Stimulated activated CD4-positive, alpha-beta T cell treated with anti-CD3 and anti-CD28 coated beads, Interleukin-1b, Interleukin-23, amount 100 ng/mL, for 4 hours (primary cell): Measurements from ENCODE around the gene CCDC88A.
"Not testable (repeated sequence)": the region's sequence is repeated elsewhere in the genome, so short reads cannot be mapped to it uniquely, and the experiment has no call there.

Experiments
- DNase-seq, 2 donors: peaks; one replicate each; pipeline ENCODE4 v3.0.0-alpha.2; 2020; ENCODE audit warnings: low read depth in 2 of 2

Gene CCDC88A

DNA sequence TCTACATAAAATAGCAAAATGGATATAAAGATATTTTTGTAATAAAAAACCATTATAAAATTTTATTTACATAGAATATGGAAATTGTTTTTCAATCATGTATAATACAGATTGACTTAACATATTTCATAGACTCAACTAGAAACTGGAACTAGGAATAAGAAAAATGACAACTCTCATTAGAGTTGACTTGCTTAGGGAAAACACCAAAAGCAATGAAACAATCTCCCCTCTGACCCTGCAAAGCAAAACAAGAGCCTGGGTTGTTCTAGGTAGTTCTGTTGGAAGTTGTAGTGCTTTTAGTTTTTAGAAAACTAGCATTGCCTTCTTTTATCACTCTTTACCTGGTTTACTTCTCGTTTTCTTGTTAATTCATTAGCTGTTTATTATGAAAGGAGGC, 118.4 kb downstream of the CCDC88A start:
- no peak for DNase-seq

DNA sequence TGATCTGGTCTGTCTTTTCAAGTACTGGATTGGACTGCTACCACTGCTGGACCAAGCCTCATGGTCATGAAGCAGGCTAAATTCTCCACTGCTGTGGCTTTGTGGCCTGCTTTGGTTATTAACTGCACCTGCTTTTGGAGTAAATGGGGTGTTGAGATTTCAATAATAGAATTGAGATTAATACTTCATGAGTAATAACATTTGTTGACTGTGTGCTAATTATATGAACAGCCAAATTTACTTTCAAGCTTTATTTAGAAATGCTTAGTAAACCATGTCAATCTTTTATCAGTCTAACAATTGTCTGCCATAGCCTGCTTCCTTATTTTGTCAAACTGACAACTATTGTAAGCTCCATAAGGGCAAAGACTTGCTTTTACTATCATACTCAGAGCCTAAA, 123.3 kb downstream of the CCDC88A start:
- no peak for DNase-seq

- DNase-seq = no peak
These were observed 136.6 kb downstream of the CCDC88A start for GRCh38 chr2:55283083-55283482.

DNA sequence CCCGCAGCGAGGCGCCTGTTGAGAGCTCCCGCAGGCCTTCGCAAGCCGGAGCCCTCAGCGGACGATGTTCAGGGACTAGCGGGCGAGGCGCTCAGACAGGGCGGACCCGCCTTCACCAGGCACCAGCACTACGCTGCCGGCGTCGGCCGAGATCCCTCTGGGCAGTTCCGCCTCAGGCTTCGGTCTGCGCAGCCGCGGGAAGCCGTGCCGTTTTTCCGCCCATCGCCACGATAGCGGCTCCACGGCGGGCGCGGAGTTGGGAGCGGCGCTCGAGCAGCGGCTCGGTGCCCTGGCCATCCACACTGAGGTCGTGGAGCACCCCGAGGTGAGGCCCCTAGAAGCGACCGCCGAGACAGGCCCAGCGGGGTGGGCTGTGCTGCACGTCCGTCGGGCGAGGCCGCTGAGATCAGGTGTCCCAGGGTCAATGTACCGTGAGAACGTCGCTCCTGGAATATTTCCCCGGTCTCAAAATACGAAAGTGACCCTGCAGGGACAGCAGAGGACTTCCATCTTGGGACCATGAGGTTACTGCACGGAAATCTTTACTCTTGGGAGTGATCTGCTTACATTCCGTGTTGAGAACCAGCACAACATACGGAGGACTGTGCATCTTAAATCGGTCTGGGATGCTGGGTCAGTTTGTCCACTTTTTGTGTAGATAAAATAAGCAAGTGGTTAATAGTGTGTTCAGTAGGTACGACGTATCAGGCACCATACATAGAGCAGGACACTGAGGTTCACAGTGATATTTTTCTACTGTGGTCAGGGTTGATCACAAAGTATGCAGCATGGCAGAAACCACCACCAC, 137.3 kb downstream of the CCDC88A start:
- DNase-seq = peak; percentile 71 to 80

DNA sequence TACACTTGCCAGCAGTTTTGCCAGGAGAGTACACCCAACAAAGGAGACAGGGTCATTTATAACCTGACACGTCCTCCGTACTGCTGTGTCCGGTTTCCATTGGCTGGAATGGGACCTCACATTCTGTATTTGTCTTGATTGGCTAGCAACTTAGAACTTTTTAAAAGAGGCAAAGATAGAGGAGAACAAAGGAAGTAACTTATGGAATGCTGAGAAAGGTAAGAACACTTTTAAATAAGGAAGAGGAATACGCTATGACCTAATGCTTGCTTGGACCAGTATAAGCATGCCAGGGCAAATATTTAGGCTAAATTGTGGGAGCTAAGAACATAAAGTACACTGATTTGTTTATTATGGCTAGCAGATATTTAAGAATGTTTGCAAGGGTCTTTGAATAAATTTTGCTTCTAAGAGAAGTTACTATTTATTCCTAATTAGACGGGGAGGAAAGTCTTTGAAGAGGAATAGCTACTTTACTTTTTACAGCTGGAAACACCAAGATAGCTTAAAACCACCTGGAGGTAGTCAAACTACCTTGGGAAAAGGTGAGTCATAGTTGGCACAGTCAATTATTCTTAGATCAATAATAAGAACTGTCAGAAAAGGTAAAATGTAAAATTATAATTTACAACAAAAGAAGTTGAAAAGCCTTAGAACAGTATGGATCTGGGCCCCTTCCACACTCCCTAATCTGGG, 138.7 kb downstream of the CCDC88A start:
- not testable (repeated sequence) for DNase-seq

GRCh38 chr2:55279859-55280424, 139.7 kb downstream of the CCDC88A start:
- not testable (repeated sequence) for DNase-seq

DNA sequence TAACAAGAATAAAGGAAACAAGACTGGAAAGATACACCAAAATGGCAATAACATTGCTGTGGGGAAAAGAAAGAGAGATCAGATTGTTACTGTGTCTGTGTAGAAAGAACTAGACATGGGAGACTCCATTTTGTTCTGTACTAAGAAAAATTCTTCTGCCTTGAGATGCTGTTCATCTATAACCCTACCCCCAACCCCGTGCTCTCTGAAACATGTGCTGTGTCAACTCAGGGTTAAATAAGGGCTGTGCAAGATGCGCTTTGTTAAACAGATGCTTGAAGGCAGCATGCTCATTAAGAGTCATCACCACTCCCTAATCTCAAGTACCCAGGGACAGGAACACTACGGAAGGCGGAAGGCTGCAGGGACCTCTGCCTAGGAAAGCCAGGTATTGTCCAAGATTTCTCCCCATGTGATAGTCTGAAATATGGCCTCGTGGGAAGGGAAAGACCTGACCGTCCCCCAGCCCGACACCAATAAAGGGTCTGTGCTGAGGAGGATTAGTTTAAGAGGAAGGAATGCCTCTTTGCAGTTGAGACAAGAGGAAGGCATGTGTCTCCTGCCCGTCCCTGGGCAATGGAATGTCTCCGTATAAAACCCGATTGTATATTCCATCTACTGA, 140.3 kb downstream of the CCDC88A start:
- DNase-seq = not testable (repeated sequence)

DNA sequence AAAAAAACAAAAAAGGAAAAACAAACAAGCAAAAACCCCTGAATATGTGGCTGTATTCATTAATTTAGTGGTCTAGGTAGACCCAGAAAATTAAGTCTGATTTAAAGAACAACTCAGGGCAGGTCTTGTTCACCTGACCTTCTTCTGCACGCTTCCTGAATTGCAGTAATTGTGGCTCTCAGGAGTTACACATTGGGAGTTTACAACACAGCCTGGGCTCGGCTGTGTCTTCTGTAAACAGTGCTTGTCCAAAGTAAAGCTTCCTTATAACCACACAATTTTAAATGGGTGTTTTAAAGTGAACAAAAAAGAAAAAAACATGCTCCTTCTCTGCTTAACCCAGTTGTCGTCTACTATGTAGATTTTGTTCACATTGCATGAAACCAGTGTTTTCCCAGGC, 142.3 kb downstream of the CCDC88A start:
- DNase-seq = no peak

DNA sequence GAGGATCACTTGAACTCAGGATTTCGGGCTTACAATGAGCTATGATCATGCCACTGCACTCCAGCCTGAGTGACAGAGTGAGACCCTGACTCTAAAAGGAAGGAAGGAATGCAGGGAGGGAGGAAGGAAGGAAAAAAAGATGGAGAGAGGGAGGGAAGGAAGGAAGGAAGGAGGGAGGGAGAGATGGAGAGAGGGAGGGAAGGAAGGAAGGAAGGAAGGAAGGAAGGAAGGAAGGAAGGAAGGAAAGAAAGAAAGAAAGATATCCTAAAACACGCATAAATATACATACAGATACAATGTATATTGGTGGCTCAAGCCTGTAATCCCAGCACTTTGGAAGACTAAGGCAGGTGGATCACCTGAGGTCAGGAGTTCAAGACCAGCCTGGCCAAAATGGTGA, 145.3 kb downstream of the CCDC88A start:
- DNase-seq = not testable (repeated sequence)

DNA sequence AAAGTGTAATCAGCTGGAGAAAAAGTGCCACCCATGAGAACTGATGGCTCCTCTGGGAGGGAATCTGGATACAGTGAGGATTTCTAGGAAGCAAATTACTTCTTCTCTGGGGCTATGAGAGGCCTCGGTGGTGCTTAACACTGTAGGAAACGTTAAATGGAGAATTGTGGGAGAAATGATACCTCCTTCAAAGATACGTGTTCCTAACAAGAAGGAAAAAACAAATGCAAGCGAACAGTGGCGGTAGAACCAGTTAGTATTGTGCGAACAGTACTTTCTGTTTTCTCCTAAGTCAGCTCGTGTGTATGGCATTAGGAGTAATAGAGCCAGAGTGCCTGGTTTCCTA, 150.0 kb downstream of the CCDC88A start:
- no peak for DNase-seq

- DNase-seq = peak; percentile 69 to 82
These were observed 150.6 kb downstream of the CCDC88A start, which contains the start of gene MTIF2 for GRCh38 chr2:55268907-55269644. TSS of gene MTIF2 (minus strand) at chr2:55269231. CDS start at chr2:55263858, 5,373 bp downstream.

DNA sequence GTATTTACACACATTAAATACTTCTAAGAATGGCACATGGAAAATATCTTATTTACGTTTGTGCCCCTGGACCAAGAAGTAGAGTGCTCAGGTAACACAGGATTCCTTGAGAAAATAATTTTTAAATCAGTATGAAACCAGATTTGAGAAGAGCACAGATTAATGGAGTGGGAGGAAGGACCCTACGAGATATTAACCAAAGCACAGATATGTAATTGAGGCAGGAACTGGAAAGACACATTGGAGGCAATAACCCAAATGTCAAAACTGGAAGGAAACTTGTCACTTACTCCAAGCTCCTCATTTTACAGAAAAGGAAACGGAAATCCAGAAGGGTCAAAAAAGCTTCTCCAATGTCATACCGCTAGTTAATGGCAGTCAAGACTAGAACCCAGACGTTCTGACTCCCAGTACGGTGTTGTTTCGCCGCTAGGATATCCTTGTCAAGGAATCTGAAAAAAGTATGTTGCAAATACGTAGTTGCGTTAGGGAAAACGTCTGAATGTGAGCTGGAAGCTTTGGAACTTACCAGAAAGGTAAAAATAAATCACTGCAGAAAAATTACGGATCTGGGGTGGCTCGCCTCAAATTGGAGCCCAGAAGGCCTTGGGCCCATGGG, 151.3 kb downstream of the CCDC88A start:
- DNase-seq = no peak

DNA sequence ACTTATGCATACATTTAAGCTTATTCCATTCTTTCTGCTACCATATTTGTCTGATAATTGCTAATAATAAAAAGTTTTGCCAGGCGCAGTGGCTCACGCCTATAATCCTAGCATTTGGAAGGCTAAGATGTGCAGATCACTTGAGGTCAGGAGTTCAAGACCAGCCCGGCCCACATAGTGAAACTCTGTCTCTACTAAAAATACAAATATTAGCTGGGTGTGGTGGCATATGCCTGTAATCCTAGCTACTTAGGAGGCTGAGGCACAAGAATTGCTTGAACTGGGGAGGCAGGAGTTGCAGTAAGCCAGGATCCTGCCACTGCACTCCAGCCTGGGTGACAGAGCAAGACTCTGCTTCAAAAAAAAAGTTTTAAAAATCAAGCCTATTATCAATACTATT, 160.1 kb downstream of the CCDC88A start:
- not testable (repeated sequence) for DNase-seq

DNA sequence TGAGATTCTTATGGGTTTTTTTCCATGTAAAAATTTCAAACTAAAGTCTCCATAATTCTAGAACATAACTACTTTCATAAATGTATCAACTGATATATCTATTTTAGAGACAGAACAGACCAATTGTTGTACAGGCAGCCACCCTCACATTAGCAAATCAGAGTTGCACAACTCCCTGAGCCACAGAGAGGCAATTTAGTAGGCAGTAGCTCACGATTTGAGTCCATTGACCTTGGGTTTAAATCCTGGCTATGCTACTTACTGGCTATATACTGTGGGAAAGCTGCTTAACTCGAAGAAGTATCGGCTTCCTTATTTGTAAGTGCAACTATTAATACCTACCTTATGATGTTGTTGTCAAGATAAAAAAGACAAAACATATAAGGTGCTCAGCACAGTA, 166.8 kb downstream of the CCDC88A start:
- no peak for DNase-seq

DNA sequence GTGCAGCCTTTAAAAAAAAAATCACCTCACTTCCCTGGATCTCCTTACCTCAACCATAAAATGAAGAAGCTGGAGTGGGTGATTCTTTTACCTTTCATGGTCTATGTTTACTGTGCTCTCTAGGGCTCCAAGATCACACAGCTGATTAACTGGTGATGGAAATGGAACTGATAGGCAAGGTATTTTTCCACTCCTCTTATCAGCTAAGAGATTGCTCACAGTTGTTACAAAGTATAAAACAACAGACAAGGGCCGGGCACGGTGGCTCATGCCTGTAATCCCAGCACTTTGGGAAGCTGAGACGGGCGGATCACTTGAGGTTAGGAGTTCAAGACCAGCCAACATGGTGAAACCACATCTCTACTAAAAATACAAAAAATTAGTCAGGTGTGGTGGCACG, 172.6 kb downstream of the CCDC88A start:
- no peak for DNase-seq

GRCh38 chr2:55245411-55245810, 174.2 kb downstream of the CCDC88A start:
- no peak for DNase-seq

- no peak for DNase-seq
These were observed 177.0 kb downstream of the CCDC88A start for GRCh38 chr2:55242617-55243016.

DNA sequence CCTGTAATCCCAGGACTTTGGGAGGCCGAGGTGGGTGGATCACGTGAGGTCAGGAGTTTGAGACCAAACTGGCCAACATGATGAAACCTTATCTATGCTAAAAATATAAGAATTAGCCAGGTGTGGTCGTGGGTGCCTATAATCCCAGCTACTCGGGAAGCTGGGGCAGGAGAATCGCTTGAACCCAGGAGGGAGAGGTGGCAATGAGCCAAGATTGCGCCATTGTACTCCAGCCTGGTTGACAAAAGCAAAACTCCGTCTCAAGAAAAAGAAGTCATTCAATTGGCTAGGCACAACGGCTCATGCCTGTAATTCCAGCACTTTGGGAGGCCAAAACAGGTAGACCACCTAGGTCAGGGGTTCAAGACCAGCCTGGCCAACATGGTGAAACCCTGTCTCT, 178.1 kb downstream of the CCDC88A start:
- not testable (repeated sequence) for DNase-seq

GRCh38 chr2:55239656-55240222, 179.9 kb downstream of the CCDC88A start:
- DNase-seq = no peak
